Tibial nerve (tissue), 4 donors: ENCODE data around the gene CLDN6. TPM values are rescaled to one million over a fixed set of nuclear protein-coding genes. Genes with fewer than 3 reads are reported as not detected.

Experiments used
- DNase-seq, 2 donors: peaks; one replicate each; pipeline ENCODE4 v3.0.0-alpha.2; 2019; ENCODE audit warnings: low spot score in 2 of 2
- H3K27ac ChIP-seq, 4 donors: fragments of 200-600 bp; sonication (generic) in 3 of 4; one replicate each; pipeline ENCODE4 v1.5.1; 2017 to 2019; ENCODE audit warnings: mild to moderate bottlenecking in 1 of 4
- H3K27me3 ChIP-seq, 2 donors: fragments of 200-600 bp; sonication (generic) in 1 of 2; one replicate each; pipeline versions ENCODE4 v1.5.1 to v1.6.0; 2017 to 2019
- H3K36me3 ChIP-seq, 3 donors: fragments of 200-600 bp; sonication (generic); one replicate each; pipeline ENCODE4 v1.5.1; 2018 to 2019
- H3K4me1 ChIP-seq, 4 donors: fragments of 200-600 bp; sonication (generic) in 3 of 4; one replicate each; pipeline ENCODE4 v1.5.1; 2017 to 2019
- H3K4me3 ChIP-seq, 4 donors: fragments of 200-600 bp; sonication (generic) in 3 of 4; one replicate each; pipeline ENCODE4 v1.5.1; 2017 to 2019; ENCODE audit warnings: mild to moderate bottlenecking in 1 of 4, moderate library complexity in 1 of 4
- H3K9me3 ChIP-seq, 4 donors: fragments of 200-600 bp; sonication (generic) in 3 of 4; one replicate each; pipeline ENCODE4 v1.5.1; 2017 to 2019
- CTCF ChIP-seq, 5 experiments: fragments of 200-600 bp in 3 of 5; fragments of 450-650 bp in 2 of 5; sonication (generic) in 3 of 5; IDR thresholded peaks; one replicate each; pipeline ENCODE4 v1.5.1; 2016 to 2019; ENCODE audit warnings: antibody characterized with exemption in 5 of 5, mild to moderate bottlenecking in 3 of 5, moderate library complexity in 2 of 5
- EP300 ChIP-seq, 2 donors: sonication (generic); formaldehyde crosslinking; IDR thresholded peaks; one replicate each; pipeline ENCODE4 v1.6.1; 2017; ENCODE audit warnings: antibody characterized with exemption in 2 of 2, mild to moderate bottlenecking in 1 of 2
- POLR2A ChIP-seq, 2 donors: fragments of 450-650 bp; IDR thresholded peaks; one replicate each; pipeline ENCODE4 v1.6.1; 2017; ENCODE audit warnings: antibody characterized with exemption in 2 of 2, mild to moderate bottlenecking in 2 of 2, moderate library complexity in 2 of 2
- WGBS, 2 donors: methylation state at CpG; one replicate each; pipeline ENCODE4 v1.1.5; 2018; 5-methylcytosine and 5-hydroxymethylcytosine counted together
- total RNA-seq, 4 donors: library from RNA; depleted of rRNA; stranded (reverse); fragments of >200 nt; gene quantifications; one replicate each; pipeline ENCODE4 v1.1.0, GENCODE V29; 2016

Gene CLDN6
- total RNA-seq, 4 donors from 2014 or later = not detected

GRCh38 chr16:3013998-3014690 is 3.8 kb downstream of the CLDN6 start:
- Histone ChIP-seq H3K27me3 (peaks cover 0 to 74% of the 10 kb centered on the region in 2 donors), H3K4me3 (no peak overlapping the region)
- WGBS, 2 donors = 45 to 57% methylated on average over 10 to 11 of the region's 12 CpGs

GRCh38 chr16:3013491-3013951 is 4.5 kb downstream of the CLDN6 start:
- TF ChIP-seq CTCF (IDR thresholded peaks at IDR 0.05) (no peak), POLR2A (IDR thresholded peaks at IDR 0.05) (no peak), EP300 (IDR thresholded peaks at IDR 0.05) (no peak)
- 40 to 56% methylated on average over 12 to 14 of the region's 27 CpGs for WGBS, 2 donors
- H3K27ac ChIP-seq = no peak overlapping the region
- H3K36me3 ChIP-seq = no peaks in the 10 kb centered on the region
- peaks cover 0 to 74% of the 10 kb centered on the region in 2 donors for H3K27me3 ChIP-seq
- H3K4me1 ChIP-seq = peaks cover 0 to 14% (median under 1%) of the 10 kb centered on the region in 4 donors
- no peaks in the 10 kb centered on the region for H3K9me3 ChIP-seq
- no peak overlapping the region for H3K4me3 ChIP-seq
- no peak for DNase-seq

More at GRCh38 chr16:3013998-3014690, 3.8 kb downstream of the CLDN6 start:
- Histone ChIP-seq H3K36me3 (no peaks in the 10 kb centered on the region), H3K9me3 (no peaks in the 10 kb centered on the region), H3K27ac (no peak overlapping the region), H3K4me1 (peaks cover 0 to 11% (median 0%) of the 10 kb centered on the region in 4 donors)
- no peak for DNase-seq
- TF ChIP-seq POLR2A (IDR thresholded peaks at IDR 0.05) = no peak
- no peak for TF ChIP-seq CTCF (IDR thresholded peaks at IDR 0.05)
- no peak for TF ChIP-seq EP300 (IDR thresholded peaks at IDR 0.05)

GRCh38 chr16:3012828-3013420 is 5.1 kb downstream of the CLDN6 start, which contains the start of gene CLDN9:
TSS of gene CLDN9 (plus strand) at chr16:3012923. CDS start at chr16:3013363, 440 bp downstream.
- Histone ChIP-seq H3K9me3 (no peaks in the 10 kb centered on the region), H3K4me3 (no peak within 1 kb of the TSS), H3K27me3 (peaks cover 0 to 74% of the 10 kb centered on the region in 2 donors), H3K27ac (no peak within 1 kb of the TSS), H3K4me1 (peaks cover 0 to 14% (median 4%) of the 10 kb centered on the region in 4 donors), H3K36me3 (no peaks in the 10 kb centered on the region)
- 32 to 37% methylated on average over 9 to 15 of the region's 27 CpGs for WGBS, 2 donors
- TF ChIP-seq CTCF (IDR thresholded peaks at IDR 0.05) (no peak), EP300 (IDR thresholded peaks at IDR 0.05) (no peak), POLR2A (IDR thresholded peaks at IDR 0.05) (no peak)
- no peak for DNase-seq

- TF ChIP-seq POLR2A (IDR thresholded peaks at IDR 0.05) = no peak
- TF ChIP-seq CTCF (IDR thresholded peaks at IDR 0.05) = no peak
- TF ChIP-seq EP300 (IDR thresholded peaks at IDR 0.05) = no peak
- H3K27me3 ChIP-seq = peaks cover 0 to 74% of the 10 kb centered on the region in 2 donors
- no peak overlapping the region for H3K4me3 ChIP-seq
Observed at GRCh38 chr16:3012246-3012645, 5.7 kb downstream of the CLDN6 start.

GRCh38 chr16:3010510-3010909 is 7.5 kb downstream of the CLDN6 start:
- H3K36me3 ChIP-seq = no peaks in the 10 kb centered on the region
- peaks cover 0 to 89% of the 10 kb centered on the region in 2 donors for H3K27me3 ChIP-seq
- no peak overlapping the region for H3K27ac ChIP-seq
- H3K4me1 ChIP-seq = peaks cover 0 to 17% (median 5%) of the 10 kb centered on the region in 4 donors
- no peak overlapping the region for H3K4me3 ChIP-seq
- 89 to 91% methylated on average over 8 of the region's 8 CpGs for WGBS, 2 donors
- no peaks in the 10 kb centered on the region for H3K9me3 ChIP-seq
- TF ChIP-seq POLR2A (IDR thresholded peaks at IDR 0.05) = no peak
- TF ChIP-seq EP300 (IDR thresholded peaks at IDR 0.05) = no peak
- no peak for TF ChIP-seq CTCF (IDR thresholded peaks at IDR 0.05)
- no peak for DNase-seq

More at GRCh38 chr16:3012246-3012645, 5.7 kb downstream of the CLDN6 start:
- DNase-seq = no peak
- H3K36me3 ChIP-seq = no peaks in the 10 kb centered on the region
- peaks cover 0 to 16% (median 5%) of the 10 kb centered on the region in 4 donors for H3K4me1 ChIP-seq
- no peaks in the 10 kb centered on the region for H3K9me3 ChIP-seq
- H3K27ac ChIP-seq = no peak overlapping the region
- 10% methylated on average over 17 to 19 of the region's 19 CpGs for WGBS, 2 donors
